Esophagus squamous epithelium (tissue), 4 donors: Measurements from ENCODE around the gene NKIRAS1.

ENCODE experiments used
- CTCF ChIP-seq, 6 experiments: fragments of 450-650 bp in 4 of 6; fragments of 200-600 bp in 2 of 6; sonication (generic) in 2 of 6; IDR thresholded peaks; one replicate each; pipeline ENCODE4 v1.5.1; 2016 to 2019; ENCODE audit warnings: antibody characterized with exemption in 6 of 6, mild to moderate bottlenecking in 4 of 6, moderate library complexity in 4 of 6
- POLR2A ChIP-seq, 4 donors: fragments of 450-650 bp; IDR thresholded peaks; one replicate each; pipeline ENCODE4 v1.6.1; 2017; ENCODE audit warnings: antibody characterized with exemption in 4 of 4, mild to moderate bottlenecking in 4 of 4, moderate library complexity in 3 of 4

- TF ChIP-seq CTCF (IDR thresholded peaks at IDR 0.05): no peak
- no peak for TF ChIP-seq POLR2A (IDR thresholded peaks at IDR 0.05)
These were observed 72.9 kb downstream of the NKIRAS1 start for GRCh38 chr3:23843869-23844268.
